C4-2B (cell line): ENCODE data around the gene C5AR1.
"Not testable (repeated sequence)": the region's sequence is repeated elsewhere in the genome, so short reads cannot be mapped to it uniquely, and the experiment has no call there.

Experiments used
- H3K27ac ChIP-seq: fragments of 450-650 bp; 2 replicates; pipeline ENCODE4 v1.5.1; 2017
- CTCF ChIP-seq: fragments of 450-650 bp; conservative IDR thresholded peaks from 2 replicates; pipeline ENCODE4 v1.5.1; 2017; ENCODE audit warnings: mild to moderate bottlenecking
- ZFX ChIP-seq: fragments of 450-650 bp; IDR thresholded peaks from 2 replicates; pipeline ENCODE4 v1.6.1; 2017

The C5AR1 gene

GRCh38 chr19:47352095-47352494, 42.4 kb downstream of the C5AR1 start:
- TF ChIP-seq ZFX (no peak), CTCF (no peak)
- no peak overlapping the region for H3K27ac ChIP-seq

GRCh38 chr19:47353307-47353712, 43.6 kb downstream of the C5AR1 start:
- H3K27ac ChIP-seq: no peak overlapping the region
- no peak for TF ChIP-seq ZFX
- TF ChIP-seq CTCF: no peak

- no peak overlapping the region for H3K27ac ChIP-seq
- TF ChIP-seq ZFX: no peak
- TF ChIP-seq CTCF: no peak
Observed at GRCh38 chr19:47356900-47357299, 47.2 kb downstream of the C5AR1 start.

- TF ChIP-seq CTCF (no peak; the same call in 1 of the 2 replicates), ZFX (no peak)
- no peak overlapping the region for H3K27ac ChIP-seq
Observed at GRCh38 chr19:47357788-47358680, 48.4 kb downstream of the C5AR1 start.

- no peak overlapping the region for H3K27ac ChIP-seq
- TF ChIP-seq ZFX: no peak
- TF ChIP-seq CTCF: no peak
Observed at GRCh38 chr19:47358936-47359335, 49.3 kb downstream of the C5AR1 start.

- no peak overlapping the region for H3K27ac ChIP-seq
- TF ChIP-seq CTCF (no peak), ZFX (no peak)
Observed at GRCh38 chr19:47362321-47362720, 52.7 kb downstream of the C5AR1 start.

- TF ChIP-seq CTCF (no peak), ZFX (no peak)
- H3K27ac ChIP-seq: no peak overlapping the region
Observed at GRCh38 chr19:47363758-47364531, 54.3 kb downstream of the C5AR1 start.

GRCh38 chr19:47365455-47365854, 55.8 kb downstream of the C5AR1 start:
- not testable (repeated sequence) for H3K27ac ChIP-seq
